Measurements from ENCODE around the gene CHI3L1.

- TF ChIP-seq, protein P1, sequence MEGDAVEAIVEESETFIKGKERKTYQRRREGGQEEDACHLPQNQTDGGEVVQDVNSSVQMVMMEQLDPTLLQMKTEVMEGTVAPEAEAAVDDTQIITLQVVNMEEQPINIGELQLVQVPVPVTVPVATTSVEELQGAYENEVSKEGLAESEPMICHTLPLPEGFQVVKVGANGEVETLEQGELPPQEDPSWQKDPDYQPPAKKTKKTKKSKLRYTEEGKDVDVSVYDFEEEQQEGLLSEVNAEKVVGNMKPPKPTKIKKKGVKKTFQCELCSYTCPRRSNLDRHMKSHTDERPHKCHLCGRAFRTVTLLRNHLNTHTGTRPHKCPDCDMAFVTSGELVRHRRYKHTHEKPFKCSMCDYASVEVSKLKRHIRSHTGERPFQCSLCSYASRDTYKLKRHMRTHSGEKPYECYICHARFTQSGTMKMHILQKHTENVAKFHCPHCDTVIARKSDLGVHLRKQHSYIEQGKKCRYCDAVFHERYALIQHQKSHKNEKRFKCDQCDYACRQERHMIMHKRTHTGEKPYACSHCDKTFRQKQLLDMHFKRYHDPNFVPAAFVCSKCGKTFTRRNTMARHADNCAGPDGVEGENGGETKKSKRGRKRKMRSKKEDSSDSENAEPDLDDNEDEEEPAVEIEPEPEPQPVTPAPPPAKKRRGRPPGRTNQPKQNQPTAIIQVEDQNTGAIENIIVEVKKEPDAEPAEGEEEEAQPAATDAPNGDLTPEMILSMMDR (IDR thresholded peaks at IDR 0.05), result no peak
- no peak for TF ChIP-seq POLR2A (IDR thresholded peaks at IDR 0.05)
Measured at GRCh38 chr1:203143641-203144040, 42.9 kb downstream of the CHI3L1 start.
